Spleen (tissue), 7 donors: ENCODE measurements around the gene TMEM239.

ENCODE experiments used
- POLR2A ChIP-seq, 3 donors: fragments of 450-650 bp; IDR thresholded peaks; one replicate each; pipeline ENCODE4 v1.5.1; 2017; ENCODE audit warnings: antibody characterized with exemption in 3 of 3, mild to moderate bottlenecking in 1 of 3
- POLR2AphosphoS5 ChIP-seq, 3 donors: sonication (generic); formaldehyde crosslinking; IDR thresholded peaks; one replicate each; pipeline ENCODE4 v1.5.1; 2017; ENCODE audit warnings: antibody characterized with exemption in 3 of 3
- TF ChIP-seq, protein P1 (sequence below), 11 experiments: fragments of 200-600 bp in 7 of 11; fragments of 450-650 bp in 4 of 11; sonication (generic) in 4 of 11; IDR thresholded peaks in 8 of 11; conservative IDR thresholded peaks in 3 of 11; 1 replicate in 7 of 11; 2 replicates in 4 of 11; pipeline versions ENCODE4 v1.4.0 to v1.8.0; 2016 to 2021; ENCODE audit warnings: antibody characterized with exemption in 11 of 11, inconsistent platforms in 4 of 11, mild to moderate bottlenecking in 1 of 11
- donor health status: DM: no; HTN: no; CAD: no; lungs with moderate emphysema.
- donor health status: DM: no; HTN: no; CAD: no.
- donor health status: DM: no; HTN: no; CAD: no.

DNA sequence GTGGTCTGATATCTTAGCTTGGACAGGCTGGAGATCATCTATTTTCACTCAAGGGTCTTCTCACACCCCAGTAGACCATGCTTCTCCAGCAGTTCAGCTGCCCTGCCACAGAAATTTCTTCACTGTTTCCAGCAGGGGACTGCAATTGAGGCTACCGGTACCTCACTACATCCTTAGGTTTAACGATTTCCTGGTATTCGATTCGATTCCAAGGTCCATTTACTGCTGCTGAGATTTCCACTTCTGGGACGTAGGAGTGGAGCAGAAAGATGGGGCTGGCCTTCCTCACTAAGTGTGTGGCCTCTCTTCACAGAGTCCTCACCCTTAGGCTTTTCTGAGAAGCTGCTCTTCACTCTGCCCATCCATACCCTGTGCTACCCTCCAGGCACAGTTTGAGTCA, 30.5 kb downstream of the TMEM239 start:
- TF ChIP-seq, protein P1, sequence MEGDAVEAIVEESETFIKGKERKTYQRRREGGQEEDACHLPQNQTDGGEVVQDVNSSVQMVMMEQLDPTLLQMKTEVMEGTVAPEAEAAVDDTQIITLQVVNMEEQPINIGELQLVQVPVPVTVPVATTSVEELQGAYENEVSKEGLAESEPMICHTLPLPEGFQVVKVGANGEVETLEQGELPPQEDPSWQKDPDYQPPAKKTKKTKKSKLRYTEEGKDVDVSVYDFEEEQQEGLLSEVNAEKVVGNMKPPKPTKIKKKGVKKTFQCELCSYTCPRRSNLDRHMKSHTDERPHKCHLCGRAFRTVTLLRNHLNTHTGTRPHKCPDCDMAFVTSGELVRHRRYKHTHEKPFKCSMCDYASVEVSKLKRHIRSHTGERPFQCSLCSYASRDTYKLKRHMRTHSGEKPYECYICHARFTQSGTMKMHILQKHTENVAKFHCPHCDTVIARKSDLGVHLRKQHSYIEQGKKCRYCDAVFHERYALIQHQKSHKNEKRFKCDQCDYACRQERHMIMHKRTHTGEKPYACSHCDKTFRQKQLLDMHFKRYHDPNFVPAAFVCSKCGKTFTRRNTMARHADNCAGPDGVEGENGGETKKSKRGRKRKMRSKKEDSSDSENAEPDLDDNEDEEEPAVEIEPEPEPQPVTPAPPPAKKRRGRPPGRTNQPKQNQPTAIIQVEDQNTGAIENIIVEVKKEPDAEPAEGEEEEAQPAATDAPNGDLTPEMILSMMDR (IDR thresholded peaks at IDR 0.05 in 8 of 11, conservative IDR thresholded peaks at IDR 0.05 in 3 of 11): no peak
- TF ChIP-seq POLR2AphosphoS5 (IDR thresholded peaks at IDR 0.05): no peak
- TF ChIP-seq POLR2A (IDR thresholded peaks at IDR 0.05): no peak
